Stimulated activated CD4-positive, alpha-beta T cell treated with anti-CD3 and anti-CD28 coated beads, Interleukin-4, amount 100 ng/mL, for 1 hour (primary cell): ENCODE data around the gene PLEKHH1.
"Not testable (repeated sequence)": the region's sequence is repeated elsewhere in the genome, so short reads cannot be mapped to it uniquely, and the experiment has no call there.

Source experiments
- DNase-seq: peaks from one replicate; pipeline ENCODE4 v3.0.0-alpha.2; 2020

The PLEKHH1 gene

GRCh38 chr14:67536087-67536486 lies 3.0 kb downstream of the PLEKHH1 start:
- no peak for DNase-seq

- DNase-seq: no peak
Measured at GRCh38 chr14:67537736-67538135, 4.6 kb downstream of the PLEKHH1 start.

DNA sequence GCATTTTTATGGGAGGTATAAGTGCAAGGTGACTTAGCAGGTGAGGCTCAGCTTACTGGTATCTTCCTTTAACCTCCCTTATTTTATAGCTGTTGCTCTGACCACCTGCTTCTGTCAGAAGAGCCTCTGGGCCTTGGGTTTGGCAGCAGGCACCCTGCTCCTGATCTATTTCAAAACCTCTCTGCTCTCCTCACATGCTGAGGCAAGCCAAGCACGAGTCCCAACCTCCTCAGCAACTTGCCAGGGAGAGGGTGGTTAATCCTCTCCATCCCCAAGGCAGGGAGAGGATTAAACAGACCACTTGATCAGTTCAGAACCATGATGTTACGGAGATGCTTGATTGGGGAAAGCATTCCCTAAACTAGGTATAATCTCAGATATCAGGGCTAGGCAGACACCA lies 5.4 kb downstream of the PLEKHH1 start:
- no peak for DNase-seq

- no peak for DNase-seq
Measured at GRCh38 chr14:67539116-67539515, 6.0 kb downstream of the PLEKHH1 start.

- DNase-seq: no peak
Measured at GRCh38 chr14:67541448-67542387, 8.6 kb downstream of the PLEKHH1 start.

GRCh38 chr14:67542620-67543019 lies 9.5 kb downstream of the PLEKHH1 start:
- DNase-seq: not testable (repeated sequence)

DNA sequence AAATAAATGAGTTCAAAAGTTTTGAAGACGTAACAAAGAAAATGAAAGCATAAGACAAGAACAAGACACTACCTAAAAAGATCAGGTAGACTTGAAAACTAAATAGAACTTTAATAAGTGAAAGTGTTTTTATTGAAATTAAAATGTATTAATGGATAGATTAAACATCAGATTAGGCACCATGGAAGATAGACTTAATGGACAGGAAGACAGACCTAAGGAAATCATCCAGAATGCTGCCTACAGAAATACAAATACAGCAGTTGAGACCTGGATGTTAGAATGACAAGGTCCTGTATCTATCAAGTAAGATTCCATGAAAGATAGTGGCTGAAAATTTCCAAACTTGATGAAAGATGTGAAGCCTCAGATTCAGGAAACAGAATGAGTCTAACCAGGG lies 11.5 kb downstream of the PLEKHH1 start:
- DNase-seq: no peak

DNA sequence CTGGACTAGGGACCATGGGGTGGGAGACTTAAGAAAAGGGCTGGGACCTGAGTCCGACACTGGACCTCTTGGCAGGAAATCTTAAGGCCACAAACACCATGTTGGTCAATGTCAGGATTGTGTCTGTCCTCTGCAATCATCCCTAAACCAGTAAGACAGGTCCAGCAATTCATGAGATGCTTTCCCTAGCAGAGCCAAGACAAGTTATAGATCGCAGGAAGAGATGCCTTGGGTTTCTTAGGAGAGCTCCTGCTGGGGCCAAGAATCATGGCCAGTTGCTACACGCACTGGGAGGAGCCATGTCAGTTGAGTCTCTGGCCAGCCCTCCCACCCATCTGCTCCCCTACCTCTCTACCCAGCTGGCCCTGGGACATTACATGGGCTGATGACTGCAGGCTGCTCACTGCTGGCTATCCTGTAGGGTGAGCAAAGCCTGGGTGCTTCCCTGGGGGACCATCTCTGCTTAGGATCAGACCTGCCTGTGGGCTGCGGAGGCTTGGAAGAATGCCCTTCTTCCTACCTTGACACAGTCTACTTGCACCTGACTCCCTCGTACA lies 14.2 kb downstream of the PLEKHH1 start:
- DNase-seq: no peak

- no peak for DNase-seq
Measured at GRCh38 chr14:67549734-67550133, 16.6 kb downstream of the PLEKHH1 start.

GRCh38 chr14:67551123-67551522 lies 18.0 kb downstream of the PLEKHH1 start:
- no peak for DNase-seq

GRCh38 chr14:67551940-67552339 lies 18.9 kb downstream of the PLEKHH1 start:
- DNase-seq: no peak

- DNase-seq: no peak
Measured at GRCh38 chr14:67553547-67553946, 20.5 kb downstream of the PLEKHH1 start.

DNA sequence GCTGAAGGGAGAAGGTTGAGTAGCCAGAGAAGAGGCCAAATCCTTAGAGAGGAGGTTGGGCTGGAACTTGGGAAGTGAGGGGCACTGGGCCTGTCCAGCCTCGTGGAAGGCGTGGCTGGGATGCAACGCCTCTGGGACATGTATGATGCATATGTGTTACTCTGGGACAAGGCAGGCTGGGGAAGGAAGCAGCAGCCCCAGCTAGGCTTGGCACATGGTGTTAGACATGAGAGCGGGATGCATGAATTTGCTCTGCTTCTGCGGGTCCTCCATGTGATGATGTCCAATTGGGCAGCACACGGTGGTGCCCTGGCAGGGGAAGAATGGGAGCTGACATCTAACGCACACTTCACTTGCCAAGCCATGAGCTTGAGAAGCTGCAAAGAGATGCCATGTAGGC lies 21.3 kb downstream of the PLEKHH1 start:
- no peak for DNase-seq

DNA sequence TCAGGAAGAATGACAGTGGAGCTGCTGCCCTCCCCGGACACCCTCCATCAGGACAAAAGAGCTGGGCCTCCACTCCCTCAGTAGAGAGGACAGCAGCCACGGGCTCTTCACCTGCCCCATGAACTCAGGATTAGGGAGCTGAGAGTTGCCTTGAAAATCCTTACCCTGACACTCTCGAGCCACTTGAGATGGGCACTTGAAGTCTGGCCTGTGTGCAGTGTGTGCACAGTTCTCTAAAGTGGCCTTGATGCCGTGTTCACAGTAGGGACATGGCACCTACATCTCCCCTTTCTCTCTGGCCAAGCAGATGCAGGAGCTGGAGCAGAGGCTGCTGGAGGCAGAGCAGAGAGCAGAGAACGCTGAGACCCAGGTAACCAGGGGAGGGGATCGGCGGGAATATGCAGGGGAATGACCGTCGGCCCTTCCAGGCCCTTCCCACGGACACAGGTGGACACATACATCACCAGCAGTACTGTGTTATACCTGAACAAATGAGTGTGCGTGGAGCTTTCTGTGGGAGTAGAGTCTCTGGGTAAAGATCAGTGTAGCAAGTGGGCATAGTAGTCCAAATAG lies 22.5 kb downstream of the PLEKHH1 start:
- DNase-seq: no peak

DNA sequence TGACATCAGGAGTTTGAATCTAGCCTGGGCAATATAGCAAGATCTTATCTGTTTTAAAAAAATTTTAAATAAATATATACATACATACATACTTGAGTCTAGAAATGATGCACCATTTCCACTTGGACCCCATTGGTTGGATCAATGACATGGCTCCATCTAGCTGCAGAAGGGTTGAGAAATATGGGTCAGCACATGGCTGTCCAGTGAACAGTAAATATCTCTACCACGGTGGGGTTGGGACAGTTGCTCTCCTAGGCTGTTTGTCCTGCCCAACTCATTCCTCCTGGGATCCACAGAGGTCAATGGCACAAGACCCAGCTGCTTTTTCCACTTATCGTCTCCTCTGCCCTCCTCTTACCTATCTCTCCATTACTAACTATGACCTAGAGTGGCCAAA lies 23.6 kb downstream of the PLEKHH1 start:
- no peak for DNase-seq

DNA sequence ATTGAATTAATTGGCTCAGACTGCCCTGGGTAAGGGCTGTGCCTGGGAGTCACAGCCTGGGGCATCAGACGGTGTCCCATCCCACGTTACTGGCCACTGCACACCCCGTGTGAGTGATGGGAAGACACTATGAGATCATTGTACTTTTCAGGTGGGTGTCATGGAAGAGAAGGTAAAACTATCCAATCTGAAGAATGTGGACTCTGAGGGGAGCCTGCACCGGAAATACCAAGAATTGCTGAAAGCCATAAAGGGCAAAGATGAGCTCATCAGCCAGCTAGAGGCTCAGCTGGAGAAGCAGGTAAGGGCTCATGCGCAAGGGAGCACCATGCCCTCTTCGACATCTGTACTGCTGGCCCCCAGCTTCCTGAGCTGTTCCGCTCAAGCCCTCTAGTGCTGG lies 24.0 kb downstream of the PLEKHH1 start:
- no peak for DNase-seq

DNA sequence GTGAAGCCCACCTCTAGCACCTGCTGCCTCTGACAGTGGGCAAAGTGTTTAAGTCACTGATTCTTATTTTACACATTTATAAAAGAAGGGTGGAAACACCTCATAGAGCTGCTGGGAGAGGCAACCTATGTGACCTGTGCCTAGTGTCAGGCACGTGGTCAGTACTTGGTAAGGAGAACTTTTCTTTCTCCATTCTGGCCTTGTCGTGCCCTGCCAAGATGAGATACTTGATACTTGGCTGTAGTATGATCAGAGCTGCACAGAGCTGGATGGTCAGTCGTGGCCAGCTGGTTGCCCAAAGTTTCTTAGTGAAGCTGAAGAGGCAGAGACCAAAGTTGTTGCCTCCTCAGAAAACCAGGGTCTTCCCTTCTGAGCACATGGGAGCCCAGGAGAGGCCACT lies 24.6 kb downstream of the PLEKHH1 start:
- no peak for DNase-seq

- no peak for DNase-seq
Measured at GRCh38 chr14:67559639-67560038, 26.5 kb downstream of the PLEKHH1 start.

GRCh38 chr14:67562025-67562775 lies 29.1 kb downstream of the PLEKHH1 start:
- no peak for DNase-seq

- DNase-seq: no peak
Measured at GRCh38 chr14:67562776-67563150, 29.7 kb downstream of the PLEKHH1 start.

GRCh38 chr14:67564236-67564635 lies 31.1 kb downstream of the PLEKHH1 start:
- DNase-seq: no peak

GRCh38 chr14:67566908-67567307 lies 33.8 kb downstream of the PLEKHH1 start:
- DNase-seq: no peak

DNA sequence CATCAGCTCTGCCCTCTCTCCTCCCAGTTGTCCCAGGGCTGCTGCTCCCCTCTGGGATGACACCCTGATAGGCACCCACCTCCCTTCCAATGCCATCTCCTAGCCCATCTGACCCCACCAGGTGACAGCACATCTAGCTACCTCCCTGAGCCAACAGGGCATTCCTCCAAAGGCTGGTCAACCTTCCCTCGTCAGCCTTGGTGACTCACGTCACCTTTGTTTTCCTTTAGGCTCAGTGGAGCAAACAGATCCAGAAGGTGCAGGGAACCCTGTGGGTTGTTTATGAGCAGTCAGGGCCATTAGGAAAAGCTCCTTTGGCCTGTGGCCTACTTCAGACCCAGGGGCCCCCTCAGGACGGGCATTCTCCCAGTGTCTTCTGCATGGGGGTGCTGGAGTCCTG lies 34.6 kb downstream of the PLEKHH1 start:
- no peak for DNase-seq
